Stimulated activated CD4-positive, alpha-beta T cell treated with anti-CD3 and anti-CD28 coated beads, Interleukin-15, amount 100 ng/mL, for 1 hour (primary cell): Measurements from ENCODE around the gene PEX14.
A peak's percentile ranks its signal among the peaks of the same experiment; 100 is the strongest.
"Not testable (repeated sequence)": the region's sequence is repeated elsewhere in the genome, so short reads cannot be mapped to it uniquely, and the experiment has no call there.

Experiments
- DNase-seq, 2 donors: peaks; one replicate each; pipeline ENCODE4 v3.0.0-alpha.2; 2020; ENCODE audit warnings: low read depth in 1 of 2, low spot score in 1 of 2

The PEX14 gene

GRCh38 chr1:10450156-10450814, 24.5 kb upstream of the PEX14 start:
- no peak for DNase-seq

GRCh38 chr1:10450836-10451235, 23.9 kb upstream of the PEX14 start:
- no peak for DNase-seq

GRCh38 chr1:10451287-10451686, 23.5 kb upstream of the PEX14 start:
- DNase-seq, result no peak

GRCh38 chr1:10456048-10456447, 18.7 kb upstream of the PEX14 start:
- no peak for DNase-seq

- DNase-seq, result no peak
These were observed 18.1 kb upstream of the PEX14 start for GRCh38 chr1:10456661-10457060.

- not testable (repeated sequence) for DNase-seq
These were observed 17.3 kb upstream of the PEX14 start for GRCh38 chr1:10457462-10457861.

GRCh38 chr1:10457875-10458274, 16.9 kb upstream of the PEX14 start:
- no peak for DNase-seq

GRCh38 chr1:10459184-10459583, 15.6 kb upstream of the PEX14 start:
- no peak for DNase-seq

- DNase-seq, result no peak
These were observed 7.7 kb upstream of the PEX14 start for GRCh38 chr1:10467078-10467477.

- no peak for DNase-seq
These were observed 4.7 kb upstream of the PEX14 start for GRCh38 chr1:10470043-10470442.

GRCh38 chr1:10471411-10472219, 3.1 kb upstream of the PEX14 start:
- no peak for DNase-seq

- DNase-seq, result peak; percentile 70 to 75
These were observed 2.3 kb upstream of the PEX14 start, which contains the start of gene DFFA for GRCh38 chr1:10472220-10473144. TSS of gene DFFA (minus strand) at chr1:10472529. CDS start at chr1:10472458, 71 bp downstream.

- DNase-seq, result no peak
These were observed 1.5 kb upstream of the PEX14 start for GRCh38 chr1:10473145-10473765.

GRCh38 chr1:10474309-10474612, 489 bp upstream of the PEX14 start:
- DNase-seq, result not testable (repeated sequence)

GRCh38 chr1:10475510-10475909, 760 bp downstream of the PEX14 start:
- no peak for DNase-seq

GRCh38 chr1:10479296-10479695, 4.5 kb downstream of the PEX14 start:
- DNase-seq, result no peak

- DNase-seq, result no peak
These were observed 5.9 kb downstream of the PEX14 start for GRCh38 chr1:10480614-10481013.

- DNase-seq, result no peak
These were observed 9.8 kb downstream of the PEX14 start for GRCh38 chr1:10484521-10484920.

- DNase-seq, result no peak
These were observed 14.7 kb downstream of the PEX14 start for GRCh38 chr1:10489291-10490055.

- DNase-seq, result no peak
These were observed 15.7 kb downstream of the PEX14 start for GRCh38 chr1:10490286-10490970.
